Tongue (tissue), 2 donors: ENCODE measurements around the gene SETDB1. TPM values are rescaled to one million over a fixed set of nuclear protein-coding genes. Genes with fewer than 3 reads are reported as not detected.

Source experiments
- DNase-seq: peaks from one replicate; pipeline ENCODE4 v3.0.0-alpha.2; 2015
- total RNA-seq: library from RNA; depleted of rRNA; stranded (reverse); fragments of >200 nt; gene quantifications from one replicate; pipeline ENCODE4 v1.2.3, GENCODE V29; 2014

Gene SETDB1
- total RNA-seq, 1 donor from 2014 or later: 31.0 TPM

DNA sequence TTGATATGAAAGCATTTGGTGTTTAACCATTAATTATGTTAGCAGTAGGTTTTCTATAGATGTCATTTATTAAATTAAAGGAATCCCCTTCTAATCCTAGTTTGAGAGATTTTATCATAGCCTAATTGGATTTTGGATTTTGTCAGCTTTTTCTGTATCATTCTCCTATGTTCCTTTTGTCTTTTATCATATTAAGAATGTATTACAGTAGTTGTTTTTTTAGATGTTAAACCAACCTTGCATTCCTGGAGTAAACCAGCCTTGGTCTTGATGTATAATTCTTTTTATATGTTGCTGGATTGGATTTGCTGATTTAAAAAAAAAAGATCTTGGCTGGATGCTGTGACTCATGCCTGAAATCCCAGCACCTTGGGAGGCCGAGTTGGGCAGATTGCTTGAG lies 5.6 kb downstream of the SETDB1 start:
- DNase-seq: peak; percentile 24

DNA sequence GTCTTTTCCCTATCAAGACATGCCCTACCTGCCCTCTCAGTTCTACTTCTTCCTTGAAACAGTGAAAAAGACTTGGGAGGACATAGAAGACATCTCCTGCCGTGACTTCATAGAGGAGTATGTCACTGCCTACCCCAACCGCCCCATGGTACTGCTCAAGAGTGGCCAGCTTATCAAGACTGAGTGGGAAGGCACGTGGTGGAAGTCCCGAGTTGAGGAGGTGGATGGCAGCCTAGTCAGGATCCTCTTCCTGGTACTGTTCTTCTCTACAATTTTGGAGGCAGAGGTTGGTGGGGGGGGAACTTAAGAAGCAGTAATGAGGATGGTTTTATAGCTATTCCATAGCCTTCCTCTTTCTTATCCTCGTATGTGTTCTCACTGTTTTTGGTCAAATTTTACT lies 18.7 kb downstream of the SETDB1 start:
- no peak for DNase-seq

DNA sequence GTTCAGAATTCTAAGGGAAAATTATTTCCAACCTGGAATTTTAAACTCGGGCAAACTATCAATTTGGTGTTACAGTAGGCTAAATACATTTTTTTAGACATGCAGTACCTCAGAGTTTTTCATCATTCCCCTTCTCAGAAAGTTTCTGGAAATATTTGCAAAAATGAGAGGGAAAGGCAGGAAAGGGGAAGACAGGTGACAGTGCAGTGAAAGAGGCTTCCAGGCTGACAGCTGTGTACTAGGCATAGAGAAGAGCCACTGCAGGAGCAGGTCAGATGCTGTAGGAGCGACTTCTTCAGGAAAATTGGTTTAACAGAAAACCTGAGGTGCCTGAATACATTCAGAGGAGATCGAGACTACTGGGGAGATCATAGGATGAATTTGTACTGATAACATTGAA lies 28.5 kb downstream of the SETDB1 start:
- no peak for DNase-seq

- DNase-seq: no peak
These were observed 29.1 kb downstream of the SETDB1 start for GRCh38 chr1:150955280-150955679.

DNA sequence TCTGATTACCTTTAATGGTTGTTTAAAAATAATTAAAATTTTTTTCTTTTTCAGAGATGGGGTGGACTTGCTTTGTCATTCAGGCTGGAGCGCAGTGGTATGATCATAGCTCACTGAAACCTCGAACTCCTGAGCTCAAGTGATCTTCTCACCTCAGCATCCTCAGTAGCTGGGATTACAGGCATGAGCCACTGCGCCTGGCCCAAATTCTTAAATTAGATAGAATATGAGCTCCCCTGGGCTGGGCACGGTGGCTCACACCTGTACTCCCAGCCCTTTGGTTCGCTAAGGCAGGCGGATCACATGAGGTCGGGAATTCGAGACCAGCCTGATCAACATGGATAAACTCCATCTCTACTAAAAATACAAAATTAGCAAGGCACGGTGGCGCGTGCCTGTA lies 31.5 kb downstream of the SETDB1 start:
- no peak for DNase-seq

DNA sequence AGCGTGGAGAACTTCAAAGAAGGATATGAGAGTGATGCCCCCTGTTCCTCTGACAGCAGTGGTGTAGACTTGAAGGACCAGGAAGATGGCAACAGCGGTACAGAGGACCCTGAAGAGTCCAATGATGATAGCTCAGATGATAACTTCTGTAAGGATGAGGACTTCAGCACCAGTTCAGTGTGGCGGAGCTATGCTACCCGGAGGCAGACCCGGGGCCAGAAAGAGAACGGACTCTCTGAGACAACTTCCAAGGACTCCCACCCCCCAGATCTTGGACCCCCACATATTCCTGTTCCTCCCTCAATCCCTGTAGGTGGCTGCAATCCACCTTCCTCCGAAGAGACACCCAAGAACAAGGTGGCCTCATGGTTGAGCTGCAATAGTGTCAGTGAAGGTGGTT lies 34.5 kb downstream of the SETDB1 start:
- no peak for DNase-seq

- DNase-seq: no peak
These were observed 35.6 kb downstream of the SETDB1 start for GRCh38 chr1:150961756-150962155.

DNA sequence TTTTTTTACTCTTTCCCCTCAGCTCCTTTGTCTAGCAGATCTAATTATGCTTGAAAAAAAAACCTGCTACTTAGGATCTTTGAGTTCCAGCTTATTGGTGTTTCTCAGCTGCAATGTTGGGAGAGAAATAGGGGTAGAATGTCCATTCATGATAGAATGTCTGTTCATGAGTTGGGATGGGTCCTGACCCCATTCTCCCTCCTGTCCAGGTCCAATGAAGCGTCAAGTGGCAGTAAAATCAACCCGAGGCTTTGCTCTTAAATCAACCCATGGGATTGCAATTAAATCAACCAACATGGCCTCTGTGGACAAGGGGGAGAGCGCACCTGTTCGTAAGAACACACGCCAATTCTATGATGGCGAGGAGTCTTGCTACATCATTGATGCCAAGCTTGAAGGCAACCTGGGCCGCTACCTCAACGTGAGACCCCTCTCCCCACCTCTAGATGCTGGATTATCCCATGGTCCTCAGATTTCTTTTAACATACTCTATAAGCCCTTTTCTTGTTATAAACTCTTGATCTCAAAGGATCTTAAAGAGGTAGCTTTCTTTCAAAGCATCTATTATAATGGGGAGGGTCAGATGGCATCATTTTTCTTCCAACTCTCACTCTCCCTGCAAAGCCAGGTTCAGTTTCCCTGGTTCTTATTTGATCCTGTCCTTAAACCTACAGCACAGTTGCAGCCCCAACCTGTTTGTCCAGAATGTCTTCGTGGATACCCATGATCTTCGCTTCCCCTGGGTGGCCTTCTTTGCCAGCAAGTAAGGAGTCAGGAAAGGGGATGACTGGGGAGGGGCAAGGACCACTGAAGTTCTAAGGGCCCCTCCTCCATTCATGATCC lies 37.4 kb downstream of the SETDB1 start:
- DNase-seq: no peak

DNA sequence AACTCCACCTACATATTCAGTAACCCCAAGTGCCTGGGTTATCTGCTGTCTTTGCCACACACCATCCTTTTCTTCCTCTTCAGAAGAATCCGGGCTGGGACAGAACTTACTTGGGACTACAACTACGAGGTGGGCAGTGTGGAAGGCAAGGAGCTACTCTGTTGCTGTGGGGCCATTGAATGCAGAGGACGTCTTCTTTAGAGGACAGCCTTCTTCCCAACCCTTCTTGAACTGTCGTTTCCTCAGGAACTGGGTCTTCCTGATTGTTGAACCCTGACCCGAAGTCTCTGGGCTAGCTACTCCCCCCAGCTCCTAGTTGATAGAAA lies 38.0 kb downstream of the SETDB1 start:
- DNase-seq: no peak

DNA sequence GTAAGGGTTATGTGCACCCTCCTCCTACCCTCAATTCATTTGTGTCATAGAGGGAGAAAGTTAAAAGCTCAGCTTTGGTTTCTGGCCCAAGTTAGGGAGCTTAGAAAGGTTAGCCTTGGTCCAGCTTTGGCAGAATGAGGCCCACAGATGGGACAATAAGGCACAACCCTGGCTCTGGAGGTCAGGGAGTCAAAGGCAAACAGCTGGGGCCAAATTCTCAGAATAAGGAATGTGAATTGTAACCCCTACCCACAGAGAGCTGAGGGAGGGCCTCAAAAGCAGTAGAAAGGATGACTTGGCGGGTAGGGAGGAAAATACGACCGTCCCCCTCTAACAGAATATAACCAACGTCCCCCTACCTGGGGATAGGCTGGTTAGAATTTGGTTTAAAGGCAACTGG lies 39.4 kb downstream of the SETDB1 start:
- DNase-seq: no peak

GRCh38 chr1:150966011-150966410 lies 39.8 kb downstream of the SETDB1 start:
- no peak for DNase-seq

DNA sequence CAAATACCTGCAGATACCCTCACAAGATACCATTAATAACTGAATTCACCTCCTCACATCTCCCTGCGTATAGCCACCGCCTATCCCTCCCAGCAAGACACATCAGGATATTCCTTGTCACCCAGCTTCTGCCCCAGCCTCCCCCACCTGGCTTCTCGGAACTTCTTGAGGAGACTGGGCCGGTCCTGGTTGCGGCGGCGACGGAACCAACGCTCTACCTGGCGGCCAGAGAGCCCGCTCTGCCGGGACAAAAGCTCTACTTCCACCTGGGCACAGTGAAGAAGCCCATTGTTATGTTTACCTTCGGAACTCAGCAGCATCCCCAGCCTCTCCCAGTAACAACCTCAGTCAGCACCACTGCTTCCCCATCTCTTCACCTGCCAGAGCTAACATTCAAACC lies 41.8 kb downstream of the SETDB1 start:
- DNase-seq: no peak

- no peak for DNase-seq
These were observed 42.3 kb downstream of the SETDB1 start for GRCh38 chr1:150968491-150968890.

GRCh38 chr1:150969626-150970025 lies 43.5 kb downstream of the SETDB1 start:
- no peak for DNase-seq

DNA sequence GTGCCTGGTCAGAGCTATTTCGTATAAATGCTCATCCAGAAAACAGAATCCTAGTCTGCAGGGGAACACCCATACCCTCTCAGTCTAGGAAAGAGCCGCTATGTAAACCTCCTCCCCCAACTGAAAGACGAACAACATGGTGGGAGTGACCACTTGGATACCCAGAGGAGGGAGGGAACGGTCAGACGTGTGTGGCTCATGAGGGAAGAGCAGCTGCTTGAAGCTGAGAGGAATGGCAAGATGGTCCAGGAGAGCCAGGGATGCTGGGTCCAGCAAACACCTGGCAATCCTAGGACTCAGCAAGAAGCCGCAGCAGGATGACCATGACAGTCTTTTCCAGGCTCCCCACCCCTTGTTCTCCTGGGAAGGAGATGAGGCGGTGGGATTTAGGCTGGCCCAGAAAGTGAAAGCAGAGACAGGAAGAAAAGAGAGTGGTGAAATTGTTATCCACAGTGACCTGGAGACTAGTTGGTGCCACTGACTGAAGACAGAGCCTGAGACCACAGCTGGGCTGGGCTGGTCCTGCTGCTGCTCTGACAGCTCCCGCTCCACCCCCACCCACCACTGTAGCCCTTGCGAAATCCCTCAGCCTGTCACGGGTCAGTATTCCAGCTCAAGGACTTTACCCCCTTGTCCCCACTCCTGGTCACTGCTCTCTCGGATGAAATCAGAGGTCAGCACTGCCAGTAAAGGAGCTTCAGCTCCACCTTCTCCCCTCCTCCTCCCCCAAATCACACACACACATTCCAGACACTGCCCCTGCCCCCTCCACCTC lies 44.8 kb downstream of the SETDB1 start:
- DNase-seq: peak; percentile 31

GRCh38 chr1:150971583-150972416 lies 45.6 kb downstream of the SETDB1 start:
- no peak for DNase-seq

DNA sequence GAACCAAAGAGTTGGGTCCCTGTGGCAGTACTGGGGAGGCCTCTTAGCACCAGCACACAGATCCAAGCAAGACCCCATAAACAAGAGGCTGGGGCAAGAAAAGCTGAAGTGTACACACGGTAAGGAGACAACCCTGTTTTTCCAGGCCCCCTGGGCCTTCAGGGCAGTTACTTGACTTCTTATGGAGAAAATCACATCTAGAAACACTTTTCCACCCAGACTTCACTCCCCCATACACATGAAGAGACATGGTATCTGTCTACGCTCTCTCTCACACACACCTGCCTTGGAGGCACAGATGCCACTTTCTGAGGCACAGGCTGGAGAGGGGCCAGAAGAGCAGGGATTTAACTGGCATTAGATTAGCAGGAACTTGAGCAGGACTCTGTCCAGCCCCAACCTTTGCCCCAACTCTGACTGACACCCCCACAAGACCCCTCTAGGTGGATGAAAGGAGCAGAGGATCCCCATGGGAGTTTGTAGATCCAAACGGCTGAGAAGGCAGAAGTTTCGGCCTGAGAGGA lies 46.3 kb downstream of the SETDB1 start:
- DNase-seq: peak; percentile 42

- DNase-seq: no peak
These were observed 47.2 kb downstream of the SETDB1 start for GRCh38 chr1:150973258-150973835.

- peak; percentile 34 for DNase-seq
These were observed 47.8 kb downstream of the SETDB1 start for GRCh38 chr1:150973836-150974579.

DNA sequence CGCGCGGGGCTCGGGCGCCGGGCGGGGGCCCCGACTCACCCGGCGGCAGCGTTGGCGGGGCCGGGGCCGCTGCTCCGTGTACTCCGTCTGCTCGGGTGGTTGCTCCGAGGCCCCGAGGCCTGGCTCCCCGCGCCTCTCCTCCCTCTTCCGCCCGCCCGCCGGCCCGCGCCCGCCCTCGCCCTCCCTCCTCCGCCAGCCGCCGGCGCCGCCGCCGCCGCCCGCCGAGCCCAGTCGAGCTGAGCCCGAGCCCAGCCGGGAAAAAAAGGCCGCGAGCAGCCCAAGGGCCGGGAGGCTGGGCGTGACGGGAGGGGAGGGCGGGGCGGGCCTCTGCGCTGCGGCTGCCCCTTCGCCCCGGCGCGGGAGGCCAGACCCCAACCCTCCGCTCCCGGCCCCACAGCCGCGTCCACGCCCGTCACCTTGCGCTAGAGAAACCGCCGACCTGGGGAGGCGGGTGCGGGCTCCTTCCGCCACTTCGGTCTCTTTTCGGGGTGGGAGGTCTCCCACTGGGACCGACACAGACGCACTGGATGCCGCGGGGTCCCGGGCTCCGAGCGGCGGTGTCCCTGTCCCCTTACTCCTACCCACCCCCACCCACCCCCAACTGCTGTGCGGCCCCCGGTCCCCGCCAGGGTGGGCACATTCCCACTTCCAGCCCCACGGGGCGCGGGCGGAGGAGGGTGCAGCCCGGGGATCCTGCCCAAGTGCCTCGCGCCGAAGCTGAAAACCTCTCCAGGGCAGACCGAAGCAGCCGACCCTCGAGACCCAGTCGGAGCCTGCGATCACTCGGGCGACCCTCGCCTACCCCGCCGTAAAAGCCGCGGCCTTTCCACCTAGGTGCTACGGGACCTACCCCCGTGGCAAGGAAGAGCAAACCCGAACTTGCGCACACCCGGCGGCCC lies 48.7 kb downstream of the SETDB1 start, which contains the start of gene CERS2:
Gene CERS2 (minus strand): TSS at position 256 of the 899 bp plus-strand sequence. CDS start 5,745 bp downstream, outside the sequence.
- DNase-seq: peak; percentile 92
